ENCODE measurements around the gene CD6. TPM values are rescaled to one million over a fixed set of nuclear protein-coding genes. Genes with fewer than 3 reads are reported as not detected.

The CD6 gene
- total and polyA plus RNA-seq, 2 of the 8 experiments (the other 6 are each of a cell fraction or from before 2014, with no cell fraction given): 0.03 TPM; not detected in 1

- TF ChIP-seq RXRA (IDR thresholded peaks at IDR 0.05; ENCODE audit: insufficient read depth, low read depth, low read length) (no peak), NANOG (IDR thresholded peaks at IDR 0.05; ENCODE audit: insufficient read depth, low read depth, low read length, poor library complexity, severe bottlenecking) (no peak), HDAC6 (IDR thresholded peaks at IDR 0.05; ENCODE audit: low read depth, low read length) (no peak), PHF8 (conservative IDR thresholded peaks at IDR 0.05; ENCODE audit: low read depth, low read length) (no peak), SIN3A (conservative IDR thresholded peaks at IDR 0.05 in 1 of 2, IDR thresholded peaks at IDR 0.05 in 1 of 2; ENCODE audit: low read depth in 1 of 2, low read length in 2 of 2) (no peak), POLR2AphosphoS5 (IDR thresholded peaks at IDR 0.05; ENCODE audit: low read depth, low read length) (no peak), TEAD4 (IDR thresholded peaks at IDR 0.05; ENCODE audit: low read depth, low read length) (no peak)
These were observed 87.8 kb downstream of the CD6 start (continued) for GRCh38 chr11:61059260-61059752.

All from H1 (cell line).